ENCODE results near the gene LXN.

DNA sequence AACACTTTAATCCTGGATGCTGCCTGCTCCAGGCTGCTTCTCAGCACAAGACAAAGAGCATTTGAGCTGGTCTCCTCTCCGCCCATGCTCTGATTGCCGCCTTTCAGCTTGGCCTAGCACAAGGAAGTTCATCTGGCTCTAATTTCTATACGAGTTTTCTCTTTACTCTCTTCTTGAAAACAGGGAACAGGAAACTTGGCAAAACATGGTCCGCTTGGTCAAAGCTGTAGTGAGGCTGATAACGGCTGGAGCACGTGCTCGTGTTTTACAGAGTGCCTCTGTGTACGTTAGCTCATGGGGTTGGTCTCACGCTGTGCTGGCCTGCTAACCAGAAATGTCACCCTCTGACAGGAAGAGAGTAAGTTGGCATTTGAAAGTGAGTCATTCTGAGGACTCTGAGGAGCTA is 40.6 kb upstream of the LXN start:
- TF ChIP-seq, protein P1, sequence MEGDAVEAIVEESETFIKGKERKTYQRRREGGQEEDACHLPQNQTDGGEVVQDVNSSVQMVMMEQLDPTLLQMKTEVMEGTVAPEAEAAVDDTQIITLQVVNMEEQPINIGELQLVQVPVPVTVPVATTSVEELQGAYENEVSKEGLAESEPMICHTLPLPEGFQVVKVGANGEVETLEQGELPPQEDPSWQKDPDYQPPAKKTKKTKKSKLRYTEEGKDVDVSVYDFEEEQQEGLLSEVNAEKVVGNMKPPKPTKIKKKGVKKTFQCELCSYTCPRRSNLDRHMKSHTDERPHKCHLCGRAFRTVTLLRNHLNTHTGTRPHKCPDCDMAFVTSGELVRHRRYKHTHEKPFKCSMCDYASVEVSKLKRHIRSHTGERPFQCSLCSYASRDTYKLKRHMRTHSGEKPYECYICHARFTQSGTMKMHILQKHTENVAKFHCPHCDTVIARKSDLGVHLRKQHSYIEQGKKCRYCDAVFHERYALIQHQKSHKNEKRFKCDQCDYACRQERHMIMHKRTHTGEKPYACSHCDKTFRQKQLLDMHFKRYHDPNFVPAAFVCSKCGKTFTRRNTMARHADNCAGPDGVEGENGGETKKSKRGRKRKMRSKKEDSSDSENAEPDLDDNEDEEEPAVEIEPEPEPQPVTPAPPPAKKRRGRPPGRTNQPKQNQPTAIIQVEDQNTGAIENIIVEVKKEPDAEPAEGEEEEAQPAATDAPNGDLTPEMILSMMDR (IDR thresholded peaks at IDR 0.05): no peak
- no peak for TF ChIP-seq POLR2A (IDR thresholded peaks at IDR 0.05)

Data from body of pancreas (tissue), 4 donors.